ENCODE measurements around the gene PRRT2.
"Not testable (repeated sequence)": the region's sequence is repeated elsewhere in the genome, so short reads cannot be mapped to it uniquely, and the experiment has no call there.

The PRRT2 gene

GRCh38 chr16:29790949-29791844 lies 20.8 kb upstream of the PRRT2 start:
- DNase-seq: no peak

DNA sequence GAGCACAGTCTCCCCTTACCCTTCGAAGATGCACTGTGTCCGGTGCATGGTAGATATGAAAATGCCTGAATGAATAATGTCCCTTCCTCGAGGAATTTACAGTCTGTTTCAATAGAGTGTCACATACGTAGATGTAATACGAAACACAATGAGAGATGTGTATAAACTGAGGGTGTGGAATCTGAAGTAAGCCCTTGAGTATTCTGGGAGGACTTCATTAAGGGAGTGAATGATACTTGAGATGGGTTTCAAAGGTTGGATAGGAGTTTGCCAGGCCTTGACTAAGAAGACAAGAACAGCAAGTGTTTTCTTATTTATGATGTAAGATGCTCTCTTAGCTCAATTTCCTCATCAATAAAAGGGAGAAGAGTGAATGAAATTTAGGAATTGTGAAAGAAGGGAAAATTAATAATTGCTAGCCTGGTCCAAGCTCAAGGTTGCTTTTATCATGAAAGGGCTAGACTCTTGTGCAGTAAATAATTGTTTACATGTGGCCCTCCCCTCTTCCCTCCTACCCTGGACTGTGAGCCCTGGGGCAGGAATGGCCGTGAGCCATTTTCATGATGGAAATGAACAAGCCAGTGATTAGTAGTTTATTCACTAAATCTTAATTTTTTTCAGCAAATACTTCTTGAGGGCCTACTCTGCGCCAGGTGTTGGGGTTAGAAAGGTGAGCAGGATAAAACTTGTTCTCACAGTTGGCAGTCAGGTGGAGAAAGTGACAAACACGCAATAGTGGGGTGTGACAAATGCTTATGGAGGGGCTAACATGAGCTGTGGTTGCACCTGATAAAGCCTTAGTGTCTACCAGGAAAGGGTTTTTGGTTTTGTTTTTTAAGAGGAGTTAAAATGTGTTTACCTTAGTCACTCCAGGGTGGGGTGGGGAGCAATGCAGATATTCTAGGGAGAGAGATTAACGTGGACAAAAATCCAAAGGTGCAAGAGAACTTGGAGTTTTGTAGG lies 19.9 kb upstream of the PRRT2 start:
- no peak for DNase-seq

- DNase-seq: not testable (repeated sequence)
These were observed 18.8 kb upstream of the PRRT2 start for GRCh38 chr16:29793153-29793552.

DNA sequence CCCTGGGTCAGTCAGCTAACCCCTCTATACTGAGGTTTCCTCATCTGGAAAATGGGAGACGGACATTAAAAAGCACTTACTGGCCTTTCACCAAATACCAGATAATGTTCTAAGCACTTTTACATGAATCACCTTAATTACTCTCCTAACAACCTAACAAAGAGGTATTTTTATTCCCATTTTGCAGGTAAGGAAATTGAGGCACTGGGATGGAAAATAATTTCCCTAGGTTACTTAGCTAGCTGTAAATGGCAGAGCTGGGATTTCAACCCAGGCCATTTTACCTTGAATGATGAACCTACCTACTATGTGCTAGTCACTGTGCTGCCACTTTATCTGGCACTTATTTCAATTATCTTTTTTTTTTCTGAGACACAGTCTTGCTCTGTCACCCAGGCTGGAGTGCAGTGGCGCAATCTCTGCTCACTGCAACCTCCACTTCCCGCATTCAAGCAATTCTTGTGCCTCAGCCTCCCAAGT lies 17.7 kb upstream of the PRRT2 start:
- no peak for DNase-seq

DNA sequence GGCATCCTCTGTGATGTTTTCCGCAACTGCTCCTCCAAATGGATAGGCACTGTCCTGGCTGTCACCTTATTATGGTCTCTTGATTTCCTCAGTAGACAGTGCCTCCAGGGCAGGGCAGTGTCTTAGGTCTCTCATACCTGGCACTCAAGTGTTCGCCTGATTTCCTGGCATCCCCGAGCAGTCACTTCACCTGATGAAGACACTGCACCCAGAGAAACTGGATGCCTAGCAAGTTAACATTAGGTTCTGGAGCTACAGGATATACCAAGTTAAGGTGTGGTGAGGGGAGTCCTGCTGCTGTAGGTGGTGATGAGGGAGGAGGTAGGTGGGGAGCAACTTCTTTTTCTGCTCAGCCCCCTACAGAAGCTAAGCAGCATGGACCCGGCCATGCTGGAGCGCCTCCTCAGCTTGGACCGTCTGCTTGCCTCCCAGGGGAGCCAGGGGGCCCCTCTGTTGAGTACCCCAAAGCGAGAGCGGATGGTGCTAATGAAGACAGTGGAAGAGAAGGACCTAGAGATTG lies 9.5 kb upstream of the PRRT2 start:
- DNase-seq: no peak

GRCh38 chr16:29804020-29804419 lies 8.0 kb upstream of the PRRT2 start:
- no peak for DNase-seq

DNA sequence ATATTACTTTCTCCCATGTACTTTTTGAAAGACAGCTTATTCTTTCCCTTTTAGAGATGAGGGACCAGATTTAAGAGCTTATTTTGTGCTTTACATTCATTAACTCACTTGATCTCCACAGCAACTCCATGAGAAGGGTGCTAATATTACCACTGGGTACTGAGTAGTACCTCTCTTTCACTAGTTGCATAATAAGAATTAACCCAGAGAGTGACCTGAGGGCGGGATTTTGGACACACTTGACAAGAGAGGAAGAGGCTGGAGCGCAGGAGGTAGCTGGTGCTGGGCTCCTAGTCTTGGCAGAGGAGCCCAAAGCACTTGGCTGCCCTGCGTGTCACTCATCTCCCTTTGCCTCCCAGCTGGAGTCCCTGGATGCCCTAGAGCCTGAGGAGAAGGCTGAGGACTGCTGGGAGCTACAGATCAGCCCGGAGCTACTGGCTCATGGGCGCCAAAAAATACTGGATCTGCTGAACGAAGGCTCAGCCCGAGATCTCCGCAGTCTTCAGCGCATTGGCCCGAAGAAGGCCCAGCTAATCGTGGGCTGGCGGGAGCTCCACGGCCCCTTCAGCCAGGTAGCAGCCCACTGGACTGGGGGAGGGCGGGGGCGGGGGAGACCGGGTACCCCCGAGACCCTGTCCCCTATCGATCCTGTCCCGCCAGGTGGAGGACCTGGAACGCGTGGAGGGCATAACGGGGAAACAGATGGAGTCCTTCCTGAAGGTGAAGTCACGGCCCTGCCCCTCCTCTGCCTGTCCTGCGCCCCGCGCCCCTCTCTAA lies 7.3 kb upstream of the PRRT2 start:
- DNase-seq: no peak

- DNase-seq: peak; percentile 97
These were observed 6.5 kb upstream of the PRRT2 start for GRCh38 chr16:29805232-29806098.

GRCh38 chr16:29806099-29806579 lies 5.9 kb upstream of the PRRT2 start, which contains the start of gene MAZ:
Gene MAZ, plus strand, starts transcription at chr16:29806529. Its CDS starts 173 bp downstream, at chr16:29806702.
- no peak for DNase-seq

DNA sequence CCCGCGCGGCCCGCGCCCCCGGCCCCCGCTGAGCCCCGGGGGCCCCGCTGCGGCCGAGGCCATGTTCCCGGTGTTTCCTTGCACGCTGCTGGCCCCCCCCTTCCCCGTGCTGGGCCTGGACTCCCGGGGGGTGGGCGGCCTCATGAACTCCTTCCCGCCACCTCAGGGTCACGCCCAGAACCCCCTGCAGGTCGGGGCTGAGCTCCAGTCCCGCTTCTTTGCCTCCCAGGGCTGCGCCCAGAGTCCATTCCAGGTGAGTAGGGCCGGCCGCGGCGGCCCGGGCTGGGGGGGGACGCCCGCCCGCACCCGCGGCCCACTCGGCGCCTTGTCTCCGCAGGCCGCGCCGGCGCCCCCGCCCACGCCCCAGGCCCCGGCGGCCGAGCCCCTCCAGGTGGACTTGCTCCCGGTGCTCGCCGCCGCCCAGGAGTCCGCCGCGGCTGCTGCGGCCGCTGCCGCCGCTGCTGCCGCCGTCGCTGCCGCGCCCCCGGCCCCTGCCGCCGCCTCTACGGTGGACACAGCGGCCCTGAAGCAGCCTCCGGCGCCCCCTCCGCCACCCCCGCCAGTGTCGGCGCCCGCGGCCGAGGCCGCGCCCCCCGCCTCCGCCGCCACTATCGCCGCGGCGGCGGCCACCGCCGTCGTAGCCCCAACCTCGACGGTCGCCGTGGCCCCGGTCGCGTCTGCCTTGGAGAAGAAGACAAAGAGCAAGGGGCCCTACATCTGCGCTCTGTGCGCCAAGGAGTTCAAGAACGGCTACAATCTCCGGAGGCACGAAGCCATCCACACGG lies 5.2 kb upstream of the PRRT2 start:
- DNase-seq: peak; percentile 39

GRCh38 chr16:29807426-29808218 lies 4.4 kb upstream of the PRRT2 start:
- peak; percentile 92 for DNase-seq

GRCh38 chr16:29808219-29808900 lies 3.6 kb upstream of the PRRT2 start:
- no peak for DNase-seq

- no peak for DNase-seq
These were observed 2.8 kb upstream of the PRRT2 start for GRCh38 chr16:29809031-29809747.

GRCh38 chr16:29809850-29810698 lies 1.9 kb upstream of the PRRT2 start:
- DNase-seq: no peak

DNA sequence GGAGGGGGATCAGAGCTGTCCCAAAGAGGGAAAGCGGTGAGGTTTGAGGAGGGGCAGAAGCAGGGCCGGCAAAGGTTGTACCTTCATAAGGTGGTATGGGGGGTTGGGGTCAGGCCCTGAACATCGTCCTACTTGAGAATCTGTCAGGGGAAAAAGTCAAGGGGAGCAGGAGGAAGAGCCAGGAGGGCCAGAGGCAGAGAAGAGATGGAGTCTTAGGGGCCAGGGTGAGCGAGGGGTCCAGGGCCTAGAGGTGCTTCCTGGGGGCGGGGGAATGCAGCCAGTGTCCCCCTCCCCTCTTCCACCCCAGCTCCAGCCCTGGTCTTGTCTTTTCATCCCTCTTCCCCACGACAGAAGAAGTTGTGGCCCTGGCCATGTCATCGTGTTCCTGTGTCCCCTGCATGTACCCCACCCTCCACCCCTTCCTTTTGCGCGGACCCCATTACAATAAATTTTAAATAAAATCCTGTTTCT lies 1.3 kb upstream of the PRRT2 start:
- DNase-seq: no peak

- peak; percentile 97 for DNase-seq
These were observed 660 bp upstream of the PRRT2 start for GRCh38 chr16:29811170-29811895.
